ENCODE data around the gene ALPK1.

The ALPK1 gene

GRCh38 chr4:112316360-112316759 is 19.2 kb downstream of the ALPK1 start:
- TF ChIP-seq CTCF (conservative IDR thresholded peaks at IDR 0.05; ENCODE audit: control insufficient read depth, insufficient read depth, low read depth, low read length) = no peak

DNA sequence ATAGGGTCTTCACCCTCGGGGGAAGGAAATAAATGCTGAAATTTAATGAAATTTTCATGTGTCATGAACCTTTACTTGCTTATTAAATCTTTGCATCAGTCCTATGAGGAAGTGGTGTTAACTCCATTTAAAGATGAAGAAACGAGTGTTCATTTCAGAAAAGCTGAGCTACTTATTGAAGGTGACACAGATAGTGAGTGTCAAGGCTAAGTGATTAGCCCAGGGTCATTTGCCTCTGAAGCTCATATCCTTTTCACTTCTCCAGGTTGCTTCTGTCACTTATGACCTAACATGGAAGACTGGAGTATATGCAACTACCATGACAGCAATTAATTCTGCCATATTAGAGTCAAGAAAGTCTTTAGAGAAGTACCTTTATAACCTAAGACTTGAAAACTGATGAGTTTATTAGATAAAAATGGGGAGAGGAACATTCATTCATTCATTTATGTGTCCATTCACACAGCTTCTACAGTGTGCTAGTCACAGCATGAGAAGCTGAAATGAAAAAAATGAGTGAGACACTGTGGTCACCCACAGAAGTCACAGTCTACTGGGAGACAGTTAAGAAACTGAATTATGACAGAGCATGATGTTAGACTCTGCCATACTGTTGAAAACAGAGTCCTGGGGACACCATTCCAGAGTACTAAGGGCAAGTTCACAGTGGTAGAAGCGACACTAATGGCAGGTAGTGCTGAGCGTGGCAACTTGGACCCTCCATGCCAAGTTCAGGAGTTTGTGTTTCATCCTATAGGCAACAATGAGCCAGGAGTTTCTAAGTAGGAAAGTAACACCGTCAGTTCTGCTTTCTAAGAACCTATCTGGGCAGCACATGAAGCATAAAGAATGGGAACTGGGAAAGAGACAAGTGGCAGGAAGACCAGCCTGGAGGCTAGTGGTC is 21.3 kb downstream of the ALPK1 start:
- H3K4me3 ChIP-seq (ENCODE audit: control insufficient read depth, low read depth, low read length) = no peak overlapping the region
- no peak for DNase-seq (ENCODE audit: low read depth)
- TF ChIP-seq CTCF (conservative IDR thresholded peaks at IDR 0.05; ENCODE audit: control insufficient read depth, insufficient read depth, low read depth, low read length) = no peak

More at GRCh38 chr4:112316360-112316759, 19.2 kb downstream of the ALPK1 start:
- H3K4me3 ChIP-seq (ENCODE audit: control insufficient read depth, low read depth, low read length) = no peak overlapping the region
- no peak for DNase-seq (ENCODE audit: low read depth)

- DNase-seq (ENCODE audit: low read depth) = peak; percentile 68
- H3K4me3 ChIP-seq (ENCODE audit: control insufficient read depth, low read depth, low read length) = no peak overlapping the region
- peak; percentile 95 for TF ChIP-seq CTCF (conservative IDR thresholded peaks at IDR 0.05; ENCODE audit: control insufficient read depth, insufficient read depth, low read depth, low read length)
Measured at GRCh38 chr4:112321776-112322684, 24.9 kb downstream of the ALPK1 start.

- DNase-seq (ENCODE audit: low read depth) = no peak
- TF ChIP-seq CTCF (conservative IDR thresholded peaks at IDR 0.05; ENCODE audit: control insufficient read depth, insufficient read depth, low read depth, low read length) = no peak
- no peak overlapping the region for H3K4me3 ChIP-seq (ENCODE audit: control insufficient read depth, low read depth, low read length)
Measured at GRCh38 chr4:112322866-112323265, 25.7 kb downstream of the ALPK1 start.

DNA sequence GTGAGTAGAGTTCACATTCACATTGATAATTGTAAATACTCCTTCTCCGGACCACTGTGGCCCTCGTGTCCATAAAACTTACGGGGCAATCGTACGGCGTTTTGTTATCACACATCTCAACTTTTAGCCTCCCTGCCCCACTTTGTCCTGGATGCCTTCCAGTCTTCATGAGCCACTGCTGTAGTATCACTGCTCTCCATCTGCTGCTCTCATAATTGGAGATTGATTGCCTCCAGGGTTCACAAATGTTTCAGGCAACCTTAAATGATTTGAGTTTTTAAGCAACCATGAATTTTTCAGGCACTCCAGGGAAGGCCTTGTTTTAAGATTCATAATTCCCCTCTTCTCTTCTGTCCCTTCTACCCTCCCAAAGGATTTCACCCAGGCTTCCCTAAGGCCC is 28.4 kb downstream of the ALPK1 start:
- no peak for TF ChIP-seq CTCF (conservative IDR thresholded peaks at IDR 0.05; ENCODE audit: control insufficient read depth, insufficient read depth, low read depth, low read length)
- DNase-seq (ENCODE audit: low read depth) = no peak
- no peak overlapping the region for H3K4me3 ChIP-seq (ENCODE audit: control insufficient read depth, low read depth, low read length)

GRCh38 chr4:112327965-112328733 is 31.0 kb downstream of the ALPK1 start:
- peak; percentile 69 for DNase-seq (ENCODE audit: low read depth)
- H3K4me3 ChIP-seq (ENCODE audit: control insufficient read depth, low read depth, low read length) = no peak overlapping the region
- TF ChIP-seq CTCF (conservative IDR thresholded peaks at IDR 0.05; ENCODE audit: control insufficient read depth, insufficient read depth, low read depth, low read length) = peak; percentile 57

All from fibroblast of mammary gland (primary cell).